ENCODE measurements around the gene BLMH.
"Not testable (repeated sequence)": the region's sequence is repeated elsewhere in the genome, so short reads cannot be mapped to it uniquely, and the experiment has no call there.

Gene BLMH

GRCh38 chr17:30225919-30226553 is 65.7 kb downstream of the BLMH start:
- no peak for DNase-seq

DNA sequence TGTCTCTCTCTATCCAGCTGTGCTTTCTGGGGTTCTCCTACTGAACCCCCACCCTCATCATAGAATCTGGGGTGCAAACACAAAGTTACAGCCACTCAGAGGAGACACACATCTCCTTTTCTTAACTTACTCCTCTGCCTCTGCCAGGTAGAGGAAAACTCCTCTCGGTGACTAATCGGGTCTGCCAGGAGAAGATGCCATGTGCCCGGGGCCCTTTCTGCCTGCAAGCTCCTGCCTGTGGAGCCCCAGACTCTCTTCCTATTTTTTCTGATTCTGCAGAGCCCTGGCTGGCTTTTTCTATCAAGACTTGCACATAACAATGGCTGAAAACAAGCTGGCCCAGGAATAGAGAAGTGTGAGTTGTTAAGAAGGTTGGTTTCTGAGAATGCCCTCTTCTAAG is 66.6 kb downstream of the BLMH start:
- DNase-seq: no peak

GRCh38 chr17:30224419-30224960 is 67.3 kb downstream of the BLMH start:
- no peak for DNase-seq

- no peak for DNase-seq
Observed at GRCh38 chr17:30222721-30223175, 69.0 kb downstream of the BLMH start.

DNA sequence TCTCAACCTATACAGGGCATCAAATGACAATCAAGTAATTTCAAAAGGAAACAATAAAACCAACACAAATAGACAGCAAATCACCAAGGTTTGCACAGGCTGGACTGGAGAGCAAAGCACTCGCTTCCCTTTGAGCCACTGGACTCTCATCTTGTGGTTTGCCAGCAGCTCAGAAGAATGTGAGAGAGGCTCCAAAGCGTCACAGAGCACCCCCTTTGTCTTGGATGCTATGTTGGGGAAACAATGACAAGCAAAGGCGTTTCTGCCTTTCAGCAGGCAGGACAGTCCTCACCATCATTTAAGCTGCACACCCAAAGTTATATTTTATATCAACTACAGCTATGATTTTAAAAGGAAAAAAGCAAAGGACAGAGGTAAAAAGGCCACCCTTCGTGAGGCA is 69.5 kb downstream of the BLMH start:
- no peak for DNase-seq

DNA sequence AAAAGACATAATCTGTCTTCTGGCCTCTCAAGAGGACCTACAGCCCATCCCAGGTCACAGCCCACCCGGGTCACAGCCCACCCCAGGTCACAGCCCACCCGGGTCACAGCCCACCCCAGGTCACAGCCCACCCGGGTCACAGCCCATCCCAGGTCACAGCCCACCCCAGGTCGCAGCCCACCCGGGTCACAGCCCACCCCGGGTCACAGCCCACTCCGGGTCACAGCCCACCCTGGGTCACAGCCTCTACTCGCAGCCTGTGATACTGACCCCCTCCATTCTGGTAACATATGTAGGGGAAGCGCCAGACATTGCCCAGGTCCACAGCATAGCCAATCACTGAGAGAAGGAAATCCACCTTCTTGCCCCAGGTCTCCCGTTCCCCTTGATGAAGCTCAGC is 70.4 kb downstream of the BLMH start:
- no peak for DNase-seq

DNA sequence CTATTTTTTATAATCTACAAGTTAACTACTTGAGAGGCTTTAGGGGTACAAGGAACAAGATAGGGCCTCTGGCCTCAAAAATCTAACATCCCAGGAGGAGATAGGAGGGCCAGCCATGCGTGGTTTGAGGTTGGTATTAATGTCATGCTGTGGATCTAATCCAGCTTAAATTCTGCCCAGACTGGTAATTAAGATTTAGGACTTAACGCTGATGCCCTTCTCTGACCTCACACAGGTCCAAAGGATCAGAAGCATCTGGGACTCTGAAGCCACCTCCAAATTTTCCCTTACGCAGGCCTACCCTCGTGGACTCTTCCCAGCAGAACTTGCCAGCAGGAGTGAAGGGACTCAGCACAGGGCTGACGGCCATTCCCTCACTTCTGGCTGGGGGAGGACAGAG is 71.3 kb downstream of the BLMH start:
- no peak for DNase-seq

DNA sequence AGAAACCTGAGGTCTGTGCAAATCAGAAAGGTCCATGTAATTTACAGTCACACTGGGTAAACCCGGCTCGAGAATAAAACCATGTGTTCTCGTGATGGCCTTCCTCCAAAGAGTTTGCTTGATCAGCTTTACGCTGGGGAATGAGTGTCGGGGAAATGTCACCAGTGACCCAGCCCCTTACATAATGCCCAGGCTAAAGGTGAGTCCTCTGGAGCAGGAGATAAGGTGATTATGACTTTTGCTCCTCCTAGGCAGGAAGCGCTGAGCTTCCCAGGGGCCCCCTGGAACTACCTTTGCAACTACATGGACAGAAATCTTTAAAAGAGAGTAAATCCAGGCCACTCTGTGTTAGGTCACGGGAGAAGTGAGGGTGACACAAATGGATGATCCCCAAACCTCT is 71.9 kb downstream of the BLMH start:
- DNase-seq: no peak

DNA sequence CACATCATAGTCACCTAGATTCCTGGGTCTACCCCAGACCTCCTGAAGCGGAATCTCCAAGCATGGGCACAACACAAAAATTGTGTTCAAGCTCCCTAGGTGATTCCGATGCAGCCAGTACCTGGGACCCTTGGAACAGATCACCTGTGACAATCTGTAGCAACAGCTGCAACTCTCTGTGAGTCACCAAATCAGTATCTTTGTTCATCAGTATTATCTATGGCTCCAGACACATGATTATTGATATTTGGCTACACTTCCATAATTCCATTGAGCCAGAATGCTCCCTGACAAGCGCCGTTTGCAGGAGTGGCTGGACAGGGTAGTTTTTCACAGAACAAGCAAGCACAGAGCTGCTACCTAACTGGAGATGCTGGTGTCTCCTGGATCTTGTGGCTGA is 72.4 kb downstream of the BLMH start:
- DNase-seq: no peak

GRCh38 chr17:30218799-30219198 is 72.9 kb downstream of the BLMH start:
- no peak for DNase-seq

- no peak for DNase-seq
Observed at GRCh38 chr17:30217746-30218245, 73.9 kb downstream of the BLMH start.

GRCh38 chr17:30217054-30217453 is 74.7 kb downstream of the BLMH start:
- no peak for DNase-seq

GRCh38 chr17:30212750-30213149 is 79.0 kb downstream of the BLMH start:
- no peak for DNase-seq

DNA sequence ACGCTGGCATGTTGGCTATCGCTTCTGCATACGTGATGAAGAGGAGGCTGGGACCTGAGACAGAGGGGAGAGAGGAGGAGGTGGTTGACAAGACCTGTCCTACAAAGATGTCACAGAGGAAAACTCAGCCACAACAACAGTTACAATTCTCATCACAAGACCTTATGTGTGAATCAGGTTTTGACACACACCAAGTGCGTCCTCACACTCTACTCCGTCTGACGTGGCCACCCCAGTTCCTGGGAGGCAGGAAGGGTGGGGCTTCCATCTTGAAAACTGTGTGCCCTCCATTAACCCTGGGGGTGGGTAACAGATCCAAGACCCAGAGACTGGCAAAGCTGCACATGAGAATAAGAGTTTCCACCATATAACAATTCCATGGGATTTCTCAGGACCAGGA is 80.4 kb downstream of the BLMH start:
- DNase-seq: no peak

DNA sequence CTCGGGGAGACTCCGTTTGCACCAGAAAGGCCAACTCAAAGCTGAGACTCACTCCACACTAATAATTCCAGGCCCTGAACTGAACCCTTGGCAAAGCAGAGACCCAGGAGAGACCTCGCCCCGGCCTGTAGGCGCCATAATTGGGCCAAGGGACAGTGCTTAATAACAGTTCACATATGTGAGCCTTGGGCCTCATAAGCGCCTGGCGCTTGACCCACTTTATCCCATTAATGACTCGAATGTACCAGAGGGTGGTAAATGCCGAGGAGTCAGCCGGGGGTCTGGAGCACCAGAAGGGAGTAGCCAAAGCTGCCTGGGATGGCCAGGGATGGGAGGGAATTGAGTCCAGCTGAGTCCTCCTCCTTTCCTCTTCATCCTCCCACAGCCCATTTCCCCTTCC is 80.8 kb downstream of the BLMH start:
- no peak for DNase-seq

GRCh38 chr17:30210366-30210765 is 81.4 kb downstream of the BLMH start:
- DNase-seq: no peak

DNA sequence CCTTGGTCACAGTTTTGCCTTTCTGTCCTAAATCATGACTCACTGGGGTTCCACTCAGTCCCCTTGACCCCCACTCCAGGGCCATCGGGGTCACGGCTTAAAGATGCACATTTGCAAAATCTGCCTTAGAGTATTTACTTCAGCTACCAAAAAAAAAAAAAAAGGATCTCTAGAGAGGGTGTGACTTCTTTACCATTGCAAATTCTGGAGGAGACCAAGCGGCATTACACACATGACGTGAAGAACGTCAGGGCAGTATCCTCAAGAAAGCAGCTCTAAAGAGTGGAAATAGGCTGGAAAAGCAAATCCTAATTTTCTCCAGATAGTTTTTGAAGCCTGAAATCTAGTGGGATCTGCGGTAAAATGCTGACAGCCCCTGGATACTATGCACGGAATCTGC is 81.8 kb downstream of the BLMH start:
- DNase-seq: no peak

DNA sequence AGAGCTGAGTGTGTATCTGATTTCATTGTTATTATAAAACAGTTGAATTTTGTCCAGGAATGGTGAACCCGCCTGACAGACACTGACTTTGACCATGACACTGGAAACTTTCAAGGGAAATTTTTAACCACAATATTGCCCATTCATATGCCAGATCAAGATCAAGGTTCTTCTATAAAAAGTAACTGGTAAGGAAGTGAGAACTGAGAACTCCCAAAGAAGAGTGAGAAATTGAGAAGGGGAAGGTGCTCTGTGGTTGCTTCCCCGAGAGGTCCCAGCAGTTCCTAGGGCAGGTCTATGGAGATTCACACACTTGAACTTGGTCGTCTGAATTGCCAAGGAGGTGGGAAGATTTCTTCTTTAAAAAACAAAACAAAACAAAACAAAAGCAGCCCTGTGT is 83.5 kb downstream of the BLMH start:
- no peak for DNase-seq

GRCh38 chr17:30207655-30208054 is 84.1 kb downstream of the BLMH start:
- DNase-seq: no peak

- no peak for DNase-seq
Observed at GRCh38 chr17:30203471-30203981, 88.2 kb downstream of the BLMH start.

GRCh38 chr17:30200656-30201055 is 91.1 kb downstream of the BLMH start:
- DNase-seq: not testable (repeated sequence)

- no peak for DNase-seq
Observed at GRCh38 chr17:30200106-30200505, 91.6 kb downstream of the BLMH start.

DNA sequence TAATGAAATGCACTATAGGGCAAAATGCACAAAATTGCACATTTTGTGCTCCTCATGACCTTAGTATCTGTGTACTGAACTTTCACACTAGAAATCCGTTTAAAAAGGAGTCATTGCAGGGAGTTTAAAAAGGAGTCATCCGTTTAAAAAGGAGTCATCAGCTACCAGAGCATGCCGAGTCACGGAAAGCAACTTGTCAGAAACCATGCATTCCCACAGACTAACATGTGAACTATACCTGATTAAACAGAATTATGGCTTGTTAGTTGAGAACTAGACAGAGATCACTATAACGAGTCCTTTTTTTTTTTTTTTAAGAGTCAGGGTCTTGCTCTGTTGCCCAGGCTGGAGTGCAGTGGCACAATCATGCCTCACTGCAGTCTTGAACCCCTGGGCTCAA is 92.1 kb downstream of the BLMH start:
- DNase-seq: no peak
